HG02870 (cell line): Measurements from ENCODE around the gene TDRD12.
"Not testable (repeated sequence)": the region's sequence is repeated elsewhere in the genome, so short reads cannot be mapped to it uniquely, and the experiment has no call there.

Experiments
- ATAC-seq: cut with Tn5 transposase; IDR thresholded peaks from one replicate; pipeline ENCODE4 v1.9.1; 2021; ENCODE audit warnings: mild to moderate bottlenecking, moderate library complexity; ENCODE audit not compliant: unreplicated experiment

Gene TDRD12

GRCh38 chr19:32830231-32831014 is 110.9 kb downstream of the TDRD12 start:
- ATAC-seq = no peak

GRCh38 chr19:32831611-32832010 is 112.0 kb downstream of the TDRD12 start:
- no peak for ATAC-seq

- not testable (repeated sequence) for ATAC-seq
Observed at GRCh38 chr19:32832094-32832493, 112.5 kb downstream of the TDRD12 start.

- ATAC-seq = not testable (repeated sequence)
Observed at GRCh38 chr19:32832825-32833224, 113.3 kb downstream of the TDRD12 start.

- not testable (repeated sequence) for ATAC-seq
Observed at GRCh38 chr19:32833388-32833787, 113.8 kb downstream of the TDRD12 start.

GRCh38 chr19:32837531-32837930 is 118.0 kb downstream of the TDRD12 start:
- no peak for ATAC-seq

GRCh38 chr19:32842061-32842460 is 122.5 kb downstream of the TDRD12 start:
- ATAC-seq = no peak

GRCh38 chr19:32843716-32844245 is 124.2 kb downstream of the TDRD12 start:
- ATAC-seq = no peak

- not testable (repeated sequence) for ATAC-seq
Observed at GRCh38 chr19:32848035-32848434, 128.5 kb downstream of the TDRD12 start.

GRCh38 chr19:32852216-32852615 is 132.6 kb downstream of the TDRD12 start:
- ATAC-seq = no peak

GRCh38 chr19:32856818-32857217 is 137.3 kb downstream of the TDRD12 start:
- ATAC-seq = not testable (repeated sequence)

GRCh38 chr19:32857584-32857983 is 138.0 kb downstream of the TDRD12 start:
- ATAC-seq = no peak

GRCh38 chr19:32858155-32858554 is 138.6 kb downstream of the TDRD12 start:
- ATAC-seq = no peak

GRCh38 chr19:32858559-32858958 is 139.0 kb downstream of the TDRD12 start:
- ATAC-seq = no peak

GRCh38 chr19:32859591-32859990 is 140.0 kb downstream of the TDRD12 start:
- ATAC-seq = no peak

GRCh38 chr19:32861596-32861995 is 142.0 kb downstream of the TDRD12 start:
- no peak for ATAC-seq

GRCh38 chr19:32862173-32862572 is 142.6 kb downstream of the TDRD12 start:
- no peak for ATAC-seq

- ATAC-seq = no peak
Observed at GRCh38 chr19:32862741-32863140, 143.2 kb downstream of the TDRD12 start.

GRCh38 chr19:32863301-32863700 is 143.7 kb downstream of the TDRD12 start:
- ATAC-seq = no peak

- no peak for ATAC-seq
Observed at GRCh38 chr19:32863841-32864240, 144.3 kb downstream of the TDRD12 start.

GRCh38 chr19:32864318-32865007 is 144.9 kb downstream of the TDRD12 start:
- no peak for ATAC-seq

- no peak for ATAC-seq
Observed at GRCh38 chr19:32865326-32865725, 145.8 kb downstream of the TDRD12 start.
